IPS-18c (cell line): ENCODE data around the gene MCM9.
A peak's percentile ranks its signal among the peaks of the same experiment; 100 is the strongest.

ENCODE experiments used
- H3K4me3 ChIP-seq: 2 replicates; pipeline ENCODE4 v1.7.0; 2013; ENCODE audit warnings: low read depth, mild to moderate bottlenecking, low read length, moderate library complexity; ENCODE audit not compliant: insufficient read depth
- H3K9me3 ChIP-seq: one replicate; pipeline ENCODE4 v1.6.1; 2013; ENCODE audit warnings: mild to moderate bottlenecking, low read length, moderate library complexity; ENCODE audit not compliant: control insufficient read depth, insufficient read depth

Gene MCM9

DNA sequence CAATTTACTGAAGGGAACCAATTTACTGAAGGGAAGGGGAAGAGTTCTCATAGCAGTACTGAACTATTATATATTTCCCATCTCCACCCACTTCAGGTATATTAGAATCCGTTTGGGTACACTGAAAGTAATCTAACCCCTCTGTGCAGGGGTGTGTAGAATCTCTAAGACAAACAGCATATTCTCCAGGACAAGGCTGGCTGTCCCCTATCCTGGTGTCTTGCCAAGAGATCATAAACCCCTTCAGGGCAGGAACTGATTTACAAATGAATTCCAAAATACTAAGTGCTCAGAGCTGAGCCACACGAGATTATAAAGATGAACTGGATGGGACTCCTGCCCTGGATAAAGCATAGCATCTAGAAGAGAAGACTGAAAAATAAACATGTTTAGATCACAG is 31.8 kb downstream of the MCM9 start:
- H3K9me3 ChIP-seq, result no peaks in the 10 kb centered on the region
- no peak overlapping the region for H3K4me3 ChIP-seq

DNA sequence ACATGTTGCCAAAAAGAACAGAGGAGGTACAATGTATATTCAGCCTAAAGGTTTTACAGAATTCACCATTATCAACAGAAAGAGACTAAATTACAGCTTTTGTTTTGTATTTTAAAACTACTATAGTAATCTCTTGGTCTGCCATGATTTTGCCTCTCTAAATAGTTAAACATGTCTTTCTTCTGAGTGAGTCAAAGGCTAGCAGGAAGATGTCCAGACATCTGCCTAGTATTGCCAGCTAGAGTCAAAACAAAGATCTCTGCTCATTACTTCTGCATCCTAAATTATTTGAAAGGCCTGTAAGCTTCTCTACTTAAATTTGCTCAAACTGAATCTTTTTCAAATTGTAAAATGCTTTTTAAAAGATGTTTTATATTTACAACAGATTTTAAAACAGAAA is 32.2 kb downstream of the MCM9 start:
- Histone ChIP-seq H3K4me3 (no peak overlapping the region), H3K9me3 (no peaks in the 10 kb centered on the region)

- H3K9me3 ChIP-seq, result no peaks in the 10 kb centered on the region
- H3K4me3 ChIP-seq, result no peak overlapping the region
These were observed 35.0 kb downstream of the MCM9 start for GRCh38 chr6:118899948-118900347.

- no peak overlapping the region for H3K4me3 ChIP-seq
- no peaks in the 10 kb centered on the region for H3K9me3 ChIP-seq
These were observed 37.6 kb downstream of the MCM9 start for GRCh38 chr6:118897386-118897785.

GRCh38 chr6:118896339-118897136 is 38.4 kb downstream of the MCM9 start:
- Histone ChIP-seq H3K9me3 (no peaks in the 10 kb centered on the region), H3K4me3 (no peak overlapping the region)

DNA sequence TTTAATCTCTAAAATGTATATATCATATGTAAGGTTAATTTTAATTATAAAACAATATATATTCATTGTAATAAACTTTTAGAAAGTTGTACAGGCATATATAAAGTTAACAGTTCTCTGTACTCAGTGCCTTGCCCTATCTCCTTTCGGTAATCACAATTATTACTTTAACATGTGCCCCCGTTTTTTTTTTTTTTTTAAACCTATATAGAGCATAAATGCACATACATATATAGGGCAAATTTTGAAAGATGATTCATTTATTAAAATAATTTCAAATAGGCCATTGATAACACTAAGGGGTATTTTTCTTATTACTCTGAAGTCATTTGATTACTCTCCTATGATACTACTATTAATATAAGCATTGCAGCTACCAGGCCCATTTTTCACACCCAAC is 39.1 kb downstream of the MCM9 start:
- H3K4me3 ChIP-seq, result no peak overlapping the region
- no peaks in the 10 kb centered on the region for H3K9me3 ChIP-seq

DNA sequence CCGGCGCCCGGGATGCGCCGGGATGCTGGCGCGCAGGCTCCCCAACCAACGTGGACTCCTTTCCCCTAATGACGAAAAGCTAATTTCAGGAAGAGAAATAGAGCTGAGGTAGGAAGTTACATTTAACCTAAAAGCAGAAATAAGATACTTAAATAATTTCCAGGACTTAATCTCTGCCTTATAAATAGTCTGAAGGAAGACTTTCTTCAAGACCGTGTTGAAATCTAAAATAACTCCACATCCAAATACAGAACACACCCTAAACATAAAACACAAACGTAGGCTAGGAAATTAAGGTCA is 39.7 kb downstream of the MCM9 start:
- Histone ChIP-seq H3K9me3 (no peaks in the 10 kb centered on the region), H3K4me3 (peak overlapping the region; percentile 93)

GRCh38 chr6:118894425-118895260 is 40.3 kb downstream of the MCM9 start:
- H3K4me3 ChIP-seq, result peak overlapping the region; percentile 93
- no peaks in the 10 kb centered on the region for H3K9me3 ChIP-seq

- no peaks in the 10 kb centered on the region for H3K9me3 ChIP-seq
- peak within 1 kb of the TSS; percentile 93 for H3K4me3 ChIP-seq
These were observed 41.0 kb downstream of the MCM9 start, which contains the start of gene ASF1A for GRCh38 chr6:118893807-118894424. Gene ASF1A (plus strand): TSS chr6:118894152. CDS start chr6:118894414, 262 bp downstream.

DNA sequence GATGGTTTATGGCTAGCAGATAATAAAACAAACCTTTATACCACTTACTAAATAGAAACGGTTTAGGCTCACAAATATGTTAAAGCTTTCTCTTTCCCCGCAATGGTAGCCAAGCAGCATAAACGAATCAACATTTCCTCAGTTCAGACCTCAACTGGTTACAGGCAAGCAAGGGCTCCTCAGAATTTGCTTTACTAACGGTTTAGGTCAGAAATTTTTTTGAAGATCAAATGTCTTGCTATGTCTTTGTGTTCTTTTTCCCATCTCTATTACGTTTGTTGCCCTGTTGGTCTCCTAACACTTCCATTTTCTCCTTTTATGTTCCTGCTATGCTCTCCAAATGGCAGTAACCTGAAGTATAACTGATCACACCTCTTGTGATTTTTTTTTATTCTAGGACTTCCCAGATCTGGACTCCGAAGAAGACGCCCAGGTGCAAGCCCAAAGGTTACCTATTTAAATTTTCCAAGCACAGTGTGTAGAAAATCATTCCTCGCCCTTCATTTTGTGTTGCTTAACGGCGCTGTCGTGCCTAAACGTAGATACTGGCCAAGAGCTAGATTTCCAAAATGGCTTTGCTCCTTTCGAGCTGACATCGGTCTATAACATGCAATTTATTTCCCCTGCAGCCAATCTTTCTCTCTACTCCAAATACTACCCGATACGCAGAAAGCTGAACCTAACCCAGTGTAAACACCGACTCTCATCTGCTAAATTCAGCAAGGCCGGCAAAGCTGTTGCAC is 41.7 kb downstream of the MCM9 start:
- H3K4me3 ChIP-seq, result peak overlapping the region; percentile 93
- no peaks in the 10 kb centered on the region for H3K9me3 ChIP-seq

DNA sequence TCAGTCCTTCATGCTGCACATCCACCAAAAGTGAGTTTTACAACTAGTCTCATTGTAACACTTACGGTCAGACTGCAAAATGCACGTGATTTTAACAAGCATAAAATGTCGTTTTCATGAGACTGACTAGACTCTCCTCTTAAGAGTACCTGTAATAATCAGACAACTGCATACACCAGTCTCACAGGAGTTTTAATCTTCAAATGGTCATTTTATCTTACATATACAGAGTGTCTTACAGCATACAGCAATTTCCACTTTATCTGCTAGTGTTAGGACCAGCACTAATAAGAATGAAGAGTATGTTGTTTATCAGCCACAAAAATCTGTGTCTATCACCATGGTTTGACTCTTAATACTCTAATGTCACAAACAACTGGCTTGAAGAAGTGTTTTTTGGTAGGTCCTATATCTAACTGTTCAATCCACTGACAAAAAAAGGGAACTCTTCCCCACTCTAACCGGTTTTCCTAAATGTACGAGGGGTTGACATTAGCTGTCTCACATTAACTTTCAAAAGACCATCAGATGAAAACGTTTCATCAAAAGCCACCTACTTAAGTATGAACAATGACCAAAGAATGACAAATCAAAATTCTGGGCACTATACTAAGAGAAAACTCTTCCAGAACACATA is 42.5 kb downstream of the MCM9 start:
- H3K9me3 ChIP-seq, result no peaks in the 10 kb centered on the region
- no peak overlapping the region; the same call in 1 of the 2 replicates for H3K4me3 ChIP-seq

DNA sequence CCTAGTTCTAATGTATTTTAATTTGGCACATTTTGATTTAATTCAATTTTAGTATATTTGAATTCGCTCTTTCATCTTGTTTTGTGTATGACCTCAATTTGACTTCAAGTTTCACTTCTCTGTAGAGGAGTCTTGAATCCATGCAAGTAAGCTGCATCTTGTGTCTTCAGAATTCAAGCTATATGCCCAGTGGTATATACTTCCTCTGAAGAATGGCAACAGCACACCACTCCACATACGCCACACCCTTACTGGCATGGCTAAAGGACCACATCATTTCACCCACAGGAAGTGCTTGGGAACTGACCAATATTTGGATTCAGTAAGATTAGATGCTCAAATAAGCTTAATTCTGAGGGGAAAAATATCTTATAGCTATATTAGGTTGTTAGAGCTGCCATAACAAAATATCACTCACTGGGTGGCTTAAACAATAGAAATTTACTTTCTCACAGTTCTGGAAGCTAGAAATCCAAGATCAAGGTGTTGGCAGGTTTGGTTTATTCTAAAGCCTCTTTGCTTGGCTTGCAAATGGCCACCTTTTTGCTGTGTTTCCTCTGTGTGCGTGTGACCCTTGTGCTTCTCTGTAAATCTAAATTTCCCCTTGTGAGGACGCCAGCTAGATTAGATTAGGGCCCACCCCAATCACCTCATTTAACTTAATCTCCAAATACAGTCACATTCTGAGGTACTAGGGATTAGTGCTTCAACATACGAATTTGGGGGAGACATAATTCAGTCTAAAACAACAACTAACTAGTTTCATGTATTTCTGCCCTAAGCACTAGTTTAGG is 43.8 kb downstream of the MCM9 start:
- Histone ChIP-seq H3K4me3 (no peak overlapping the region), H3K9me3 (no peaks in the 10 kb centered on the region)

DNA sequence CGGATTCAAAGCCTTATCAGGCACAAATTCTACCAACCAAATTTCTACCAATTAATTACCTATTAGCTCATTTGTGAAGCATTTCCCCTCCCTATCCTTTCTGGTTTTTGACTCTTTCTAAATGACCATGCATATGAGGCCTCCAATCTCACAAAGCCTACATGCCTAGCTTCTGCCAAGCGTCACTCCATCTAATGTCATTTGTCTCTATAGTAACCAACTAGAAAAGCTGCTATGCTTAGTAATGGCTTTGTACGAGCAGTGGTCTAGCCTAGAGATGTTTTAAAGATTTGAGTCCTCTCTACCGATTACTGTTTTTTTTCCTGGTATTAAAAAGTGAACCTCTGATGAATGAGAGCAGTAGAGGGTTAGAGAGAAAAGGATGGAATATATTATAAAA is 45.8 kb downstream of the MCM9 start:
- H3K9me3 ChIP-seq, result no peaks in the 10 kb centered on the region
- H3K4me3 ChIP-seq, result no peak overlapping the region

DNA sequence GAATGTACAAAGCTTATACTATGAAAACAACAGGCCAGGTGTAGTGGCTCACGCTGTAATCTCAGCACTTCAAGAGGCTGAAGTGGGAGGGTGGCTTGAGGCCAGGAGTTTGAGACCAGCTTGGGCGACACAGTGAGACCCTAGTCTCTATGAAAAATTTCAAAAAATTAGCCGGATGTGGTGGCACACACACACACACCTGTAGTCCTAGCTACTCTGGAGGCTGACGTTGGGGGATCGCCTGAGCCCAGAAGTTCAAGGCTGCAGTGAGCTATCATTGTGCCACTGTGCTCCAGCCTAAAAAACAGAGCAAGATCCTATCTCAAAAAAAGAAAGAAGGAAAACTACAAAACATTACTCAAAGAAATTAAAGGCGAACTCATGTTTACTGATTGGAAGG is 48.3 kb downstream of the MCM9 start:
- H3K9me3 ChIP-seq, result no peaks in the 10 kb centered on the region
- H3K4me3 ChIP-seq, result no peak overlapping the region

- Histone ChIP-seq H3K9me3 (no peaks in the 10 kb centered on the region), H3K4me3 (no peak overlapping the region)
These were observed 52.5 kb downstream of the MCM9 start for GRCh38 chr6:118882314-118882905.
